Ovary (tissue), 9 donors: ENCODE measurements around the gene TLL2. TPM values are rescaled to one million over a fixed set of nuclear protein-coding genes. Genes with fewer than 3 reads are reported as not detected.

Source experiments
- DNase-seq, 5 donors: peaks; one replicate each; pipeline ENCODE4 v3.0.0-alpha.2; 2019 to 2020
- H3K27ac ChIP-seq, 2 donors: fragments of 200-600 bp; one replicate each; pipeline versions ENCODE4 v1.5.1 to v1.8.0; 2019 to 2022
- H3K27me3 ChIP-seq: fragments of 200-600 bp; one replicate; pipeline ENCODE4 v1.8.0; 2022
- H3K36me3 ChIP-seq: fragments of 200-600 bp; sonication (generic); one replicate; pipeline ENCODE4 v1.5.1; 2019
- H3K4me1 ChIP-seq: one replicate; pipeline ENCODE4 v1.8.1; 2013; ENCODE audit warnings: mild to moderate bottlenecking, moderate library complexity; ENCODE audit not compliant: insufficient read depth
- H3K4me3 ChIP-seq: fragments of 200-600 bp; sonication (generic); one replicate; pipeline ENCODE4 v1.5.1; 2017
- H3K9me3 ChIP-seq, 2 donors: fragments of 200-600 bp in 1 of 2; sonication (generic) in 1 of 2; one replicate each; pipeline versions ENCODE4 v1.5.1 to v1.8.1; 2013 to 2019; ENCODE audit warnings: mild to moderate bottlenecking in 1 of 2, moderate library complexity in 1 of 2
- CTCF ChIP-seq, 3 donors: fragments of 450-650 bp in 2 of 3; fragments of 200-600 bp in 1 of 3; IDR thresholded peaks; one replicate each; pipeline versions ENCODE4 v1.5.1 to v1.8.0; 2016 to 2022; ENCODE audit warnings: antibody characterized with exemption in 3 of 3, mild to moderate bottlenecking in 1 of 3
- EP300 ChIP-seq: sonication (generic); formaldehyde crosslinking; IDR thresholded peaks from one replicate; pipeline ENCODE4 v1.6.1; 2017; ENCODE audit warnings: antibody characterized with exemption
- POLR2A ChIP-seq: fragments of 450-650 bp; IDR thresholded peaks from one replicate; pipeline ENCODE4 v1.6.1; 2017; ENCODE audit warnings: antibody characterized with exemption, mild to moderate bottlenecking, moderate library complexity
- WGBS, 3 donors: extraction: QIAGEN DNeasy Blood & Tissue Kit in 1 of 3; methylation state at CpG; one replicate each; pipeline versions ENCODE4 v1.1.5 to v1.1.7; 2013 to 2017; 5-methylcytosine and 5-hydroxymethylcytosine counted together
- intact Hi-C, 4 donors: fragments of 100-400 bp; cut with DNase I; formaldehyde crosslinking; loops; one replicate each; pipeline versions ENCODE4 v1.11.0 to v1.15.1; 2022 to 2023
- polyA plus RNA-seq, 2 donors: library from polyadenylated mRNA; stranded (reverse); fragments of 200-250 nt in 1 of 2; fragments of 350-450 nt in 1 of 2; fragmentation: Illumina TruSeq in 1 of 2; extraction: RNeasy Lipid Tissue Mini Kit (QIAGEN cat#74804) in 1 of 2; gene quantifications; one replicate each; pipeline ENCODE4 v1.2.3, GENCODE V29; 2013 to 2014
- total RNA-seq, 7 donors: library from RNA; depleted of rRNA in 2 of 7; stranded (reverse); fragments of >200 nt in 2 of 7; fragmentation: NEBNext Ultra II Directional in 3 of 7; extraction: Animal tissue kit (Norgen Biotek cat#: 25700) in 3 of 7; gene quantifications; one replicate each; pipeline versions ENCODE4 v1.1.0 to v1.2.4, GENCODE V29; 2016 to 2023
- donor health status: DM: no; HTN: no; CAD: no; lungs with moderate emphysema.
- donor health status: DM: no; HTN: no; CAD: no.
- donor health status: Bipolar disorder and iron deficiency.
- donor health status: DM: yes; HTN: yes; CAD: no.
- donor health status: DM: no; HTN: no; CAD: no.
- donor health status: DM: yes; HTN: yes; CAD: no.

The TLL2 gene
- total and polyA plus RNA-seq, 9 donors: 0.07 to 0.68 (median 0.29) TPM; not detected in 1

GRCh38 chr10:96334616-96335526, 178.9 kb downstream of the TLL2 start:
- no peak for DNase-seq
- WGBS, 3 donors: 35 to 40% (median 36%) methylated on average over 5 of the region's 5 CpGs
- H3K4me3 ChIP-seq: no peak overlapping the region
- TF ChIP-seq EP300 (no peak), CTCF (IDR thresholded peaks at IDR 0.05) (no peak), POLR2A (no peak)
- intact Hi-C loops: no loop called here
- no peak overlapping the region for H3K27ac ChIP-seq
- H3K4me1 ChIP-seq: no peaks in the 10 kb centered on the region
- H3K36me3 ChIP-seq: no peaks in the 10 kb centered on the region
- no peaks in the 10 kb centered on the region for H3K9me3 ChIP-seq
- H3K27me3 ChIP-seq: no peaks in the 10 kb centered on the region

- intact Hi-C loops: no loop called here
- 67 to 70% (median 67%) methylated on average over 1 of the region's 1 CpG for WGBS, 3 donors
- H3K27me3 ChIP-seq: no peaks in the 10 kb centered on the region
- DNase-seq: no peak
- no peaks in the 10 kb centered on the region for H3K36me3 ChIP-seq
- no peak overlapping the region for H3K27ac ChIP-seq
- H3K4me3 ChIP-seq: no peak overlapping the region
- TF ChIP-seq EP300 (no peak), CTCF (IDR thresholded peaks at IDR 0.05) (no peak), POLR2A (no peak)
- H3K4me1 ChIP-seq: no peaks in the 10 kb centered on the region
- H3K9me3 ChIP-seq: no peaks in the 10 kb centered on the region
These were observed 180.6 kb downstream of the TLL2 start for GRCh38 chr10:96333101-96333500.

GRCh38 chr10:96327462-96327861, 186.3 kb downstream of the TLL2 start:
- intact Hi-C loops: no loop called here
- H3K27ac ChIP-seq: no peak overlapping the region

GRCh38 chr10:96325719-96326373, 187.9 kb downstream of the TLL2 start:
- 62 to 68% (median 63%) methylated on average over 4 of the region's 4 CpGs for WGBS, 3 donors
- Histone ChIP-seq H3K27me3 (no peaks in the 10 kb centered on the region), H3K9me3 (no peaks in the 10 kb centered on the region), H3K4me3 (no peak overlapping the region), H3K27ac (no peak overlapping the region), H3K36me3 (no peaks in the 10 kb centered on the region), H3K4me1 (no peaks in the 10 kb centered on the region)
- DNase-seq: no peak
- intact Hi-C loops: no loop called here
- TF ChIP-seq EP300: no peak
- TF ChIP-seq CTCF (IDR thresholded peaks at IDR 0.05): no peak
- no peak for TF ChIP-seq POLR2A

More at GRCh38 chr10:96327462-96327861, 186.3 kb downstream of the TLL2 start:
- no peak overlapping the region for H3K4me3 ChIP-seq
- H3K36me3 ChIP-seq: no peaks in the 10 kb centered on the region
- WGBS, 3 donors: 53 to 70% (median 54%) methylated on average over 7 of the region's 7 CpGs
- H3K9me3 ChIP-seq: no peaks in the 10 kb centered on the region
- no peaks in the 10 kb centered on the region for H3K4me1 ChIP-seq
- TF ChIP-seq EP300: no peak
- no peak for TF ChIP-seq CTCF (IDR thresholded peaks at IDR 0.05)
- no peak for TF ChIP-seq POLR2A
- no peak for DNase-seq
- H3K27me3 ChIP-seq: no peaks in the 10 kb centered on the region
